ENCODE measurements around the gene PNPLA7. TPM values are rescaled to one million over a fixed set of nuclear protein-coding genes. Genes with fewer than 3 reads are reported as not detected.

PNPLA7 gene
- total and polyA plus RNA-seq, 4 donors = 0.75 to 6.5 (median 2.1) TPM

- TF ChIP-seq SP1 (IDR thresholded peaks at IDR 0.05) (no peak), HNF4A (conservative IDR thresholded peaks at IDR 0.05) (no peak), NR2F2 (IDR thresholded peaks at IDR 0.05) (no peak)
- Histone ChIP-seq H3K36me3 (ENCODE audit: control insufficient read depth in 4 of 4, insufficient read depth in 3 of 4, low read depth in 1 of 4, low read length in 3 of 4) (peaks cover 0 to 3% (median 0%) of the 10 kb centered on the region in 4 donors), H3K9me3 (ENCODE audit: control insufficient read depth in 4 of 4, low read length in 3 of 4) (no peaks in the 10 kb centered on the region), H3K9ac (ENCODE audit: low read depth in 1 of 2, low read length in 2 of 2) (peak overlapping the region in 1 of 2 donors; percentile 22), H3K4me3 (ENCODE audit: low read depth in 1 of 3, low read length in 3 of 3) (no peak overlapping the region), H3K27ac (ENCODE audit: low read depth in 1 of 2, low read length in 2 of 2) (no peak overlapping the region), H3K27me3 (ENCODE audit: control insufficient read depth in 4 of 4, insufficient read depth in 4 of 4, low read length in 3 of 4) (no peaks in the 10 kb centered on the region), H3K4me1 (ENCODE audit: control insufficient read depth in 4 of 4, insufficient read depth in 4 of 4, low read length in 3 of 4) (peaks cover 5 to 30% (median 22%) of the 10 kb centered on the region in 4 donors)
- no peak for DNase-seq (ENCODE audit: low spot score)
- WGBS = 76% methylated on average over 12 of the region's 12 CpGs
Measured at GRCh38 chr9:137593176-137593575, 43.0 kb upstream of the PNPLA7 start.

GRCh38 chr9:137592767-137593166 lies 42.6 kb upstream of the PNPLA7 start:
- Histone ChIP-seq H3K9ac (ENCODE audit: low read depth in 1 of 2, low read length in 2 of 2) (peak overlapping the region in 1 of 2 donors; percentile 22), H3K9me3 (ENCODE audit: control insufficient read depth in 4 of 4, low read length in 3 of 4) (no peaks in the 10 kb centered on the region), H3K4me3 (ENCODE audit: low read depth in 1 of 3, low read length in 3 of 3) (no peak overlapping the region), H3K27ac (ENCODE audit: low read depth in 1 of 2, low read length in 2 of 2) (no peak overlapping the region), H3K4me1 (ENCODE audit: control insufficient read depth in 4 of 4, insufficient read depth in 4 of 4, low read length in 3 of 4) (peaks cover 5 to 30% (median 22%) of the 10 kb centered on the region in 4 donors), H3K36me3 (ENCODE audit: control insufficient read depth in 4 of 4, insufficient read depth in 3 of 4, low read depth in 1 of 4, low read length in 3 of 4) (peaks cover 0 to 6% (median 0%) of the 10 kb centered on the region in 4 donors), H3K27me3 (ENCODE audit: control insufficient read depth in 4 of 4, insufficient read depth in 4 of 4, low read length in 3 of 4) (no peaks in the 10 kb centered on the region)
- 29% methylated on average over 7 of the region's 7 CpGs for WGBS
- no peak for TF ChIP-seq HNF4A (conservative IDR thresholded peaks at IDR 0.05)
- TF ChIP-seq ZBTB33 (IDR thresholded peaks at IDR 0.05) = no peak
- TF ChIP-seq RXRA (IDR thresholded peaks at IDR 0.05) = no peak
- no peak for TF ChIP-seq ATF3 (IDR thresholded peaks at IDR 0.05)
- no peak for TF ChIP-seq TAF1 (conservative IDR thresholded peaks at IDR 0.05)
- peak; percentile 15 for TF ChIP-seq FOXA1 (IDR thresholded peaks at IDR 0.05)
- TF ChIP-seq NR2F2 (IDR thresholded peaks at IDR 0.05) = no peak
- TF ChIP-seq FOXA2 (IDR thresholded peaks at IDR 0.05) = peak; percentile 45
- TF ChIP-seq REST (IDR thresholded peaks at IDR 0.05) = no peak
- no peak for TF ChIP-seq JUND (IDR thresholded peaks at IDR 0.05)
- no peak for TF ChIP-seq CTCF (IDR thresholded peaks at IDR 0.05; ENCODE audit: low read depth, low read length, missing input control)
- TF ChIP-seq EGR1 (IDR thresholded peaks at IDR 0.05; ENCODE audit: low read depth in 2 of 2) = no peak
- no peak for DNase-seq (ENCODE audit: low spot score)
